GM10266 (cell line): ENCODE measurements around the gene CDC14A.
A peak's percentile ranks its signal among the peaks of the same experiment; 100 is the strongest.

ENCODE experiments used
- DNase-seq: peaks from one replicate; pipeline ENCODE4 v3.0.0; 2012; ENCODE audit errors: extremely low spot score
- CTCF ChIP-seq: IDR thresholded peaks from 2 replicates; pipeline ENCODE4 v1.5.1; 2012; ENCODE audit warnings: mild to moderate bottlenecking, low read depth; ENCODE audit not compliant: control insufficient read depth, insufficient read depth; ENCODE audit errors: missing control alignments

Gene CDC14A

DNA sequence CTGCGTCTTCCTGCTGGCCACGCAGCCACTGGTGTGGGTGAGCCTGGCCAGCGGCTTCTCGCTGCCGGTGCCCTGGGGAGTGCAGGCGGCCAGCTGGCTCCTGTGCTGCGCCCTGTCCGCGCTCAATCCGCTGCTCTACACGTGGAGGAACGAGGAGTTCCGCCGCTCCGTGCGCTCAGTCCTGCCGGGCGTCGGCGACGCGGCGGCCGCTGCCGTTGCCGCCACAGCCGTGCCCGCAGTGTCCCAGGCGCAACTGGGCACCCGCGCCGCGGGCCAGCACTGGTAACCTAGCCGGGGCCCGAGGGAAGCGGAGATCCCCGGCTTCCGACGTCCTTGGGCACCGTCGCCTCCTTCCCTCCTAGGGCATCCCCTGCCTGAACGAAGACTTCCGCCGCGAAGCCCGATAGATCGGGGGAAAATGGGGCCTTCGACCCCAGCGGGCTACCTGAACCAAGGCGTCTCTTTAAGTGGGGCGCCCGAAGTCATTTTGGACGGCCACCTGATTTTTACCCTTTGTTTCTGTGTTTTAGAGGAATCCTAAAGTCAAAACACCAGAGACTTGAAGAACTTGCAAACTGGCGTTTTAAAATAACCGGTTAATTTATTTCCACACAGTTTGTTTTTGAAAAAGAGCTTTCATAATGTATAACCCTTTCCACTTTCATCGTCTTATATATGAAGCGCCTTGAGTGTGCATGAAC lies 187.7 kb downstream of the CDC14A start:
- TF ChIP-seq CTCF, result no peak
- DNase-seq, result peak; percentile 39

- no peak for DNase-seq
- TF ChIP-seq CTCF, result no peak
Measured at GRCh38 chr1:100542285-100542684, 190.0 kb downstream of the CDC14A start.

GRCh38 chr1:100543640-100544039 lies 191.3 kb downstream of the CDC14A start:
- peak; percentile 59 for TF ChIP-seq CTCF
- peak; percentile 64 for DNase-seq

GRCh38 chr1:100544791-100545190 lies 192.5 kb downstream of the CDC14A start:
- no peak for DNase-seq
- TF ChIP-seq CTCF, result no peak

GRCh38 chr1:100545855-100546254 lies 193.5 kb downstream of the CDC14A start:
- no peak for DNase-seq
- no peak for TF ChIP-seq CTCF

GRCh38 chr1:100552031-100552430 lies 199.7 kb downstream of the CDC14A start:
- no peak for TF ChIP-seq CTCF
- no peak for DNase-seq

GRCh38 chr1:100552922-100553321 lies 200.6 kb downstream of the CDC14A start:
- no peak for DNase-seq
- no peak for TF ChIP-seq CTCF
